CD4-positive, alpha-beta T cell (primary cell): Measurements from ENCODE around the gene TAPBP. TPM values are rescaled to one million over a fixed set of nuclear protein-coding genes. Genes with fewer than 3 reads are reported as not detected.

Source experiments
- ATAC-seq: fragments of 200-7000 bp; cut with Tn5 transposase; one replicate; pipeline ENCODE4 v1.10.0; 2022; ENCODE audit warnings: mild to moderate bottlenecking; ENCODE audit not compliant: poor library complexity
- CTCF ChIA-PET: fragments of 350-600 bp; sonication (Branson Sonifier 250); formaldehyde crosslinking; loops from one replicate; lab custom pipeline; 2021; ENCODE audit warnings: antibody characterized with exemption, inconsistent platforms; lab: Charles Lee
- POLR2A ChIA-PET: fragments of 350-600 bp; sonication (Branson Sonifier 250); formaldehyde crosslinking; loops from one replicate; lab custom pipeline; 2021; ENCODE audit warnings: antibody characterized with exemption, inconsistent platforms; lab: Charles Lee
- DNase-seq, 14 experiments: peaks; one replicate each; pipeline ENCODE4 v3.0.0-alpha.2; 2013 to 2020; ENCODE audit warnings: mixed read lengths in 2 of 14
- H3K27ac ChIP-seq, 2 donors: one replicate each; pipeline versions ENCODE4 v1.5.1 to v1.7.0; 2013; ENCODE audit warnings: low read length in 2 of 2, low read depth in 1 of 2, mild to moderate bottlenecking in 1 of 2
- H3K27me3 ChIP-seq, 2 experiments: 1 replicate in 1 of 2; 2 replicates in 1 of 2; pipeline versions ENCODE4 v1.6.1 to v1.7.0; 2013; ENCODE audit warnings: low read length in 2 of 2, control low read depth in 1 of 2, mild to moderate bottlenecking in 1 of 2, moderate library complexity in 1 of 2; ENCODE audit not compliant: insufficient read depth in 2 of 2, control insufficient read depth in 1 of 2
- H3K36me3 ChIP-seq: one replicate; pipeline ENCODE4 v1.6.1; 2013; ENCODE audit warnings: low read length, control low read depth; ENCODE audit not compliant: insufficient read depth
- H3K4me1 ChIP-seq: one replicate; pipeline ENCODE4 v1.6.1; 2013; ENCODE audit warnings: low read length, control low read depth; ENCODE audit not compliant: insufficient read depth
- H3K4me3 ChIP-seq: one replicate; pipeline ENCODE4 v1.5.1; 2013; ENCODE audit warnings: mild to moderate bottlenecking, low read length, moderate library complexity
- H3K9me3 ChIP-seq, 2 experiments: 1 replicate in 1 of 2; 2 replicates in 1 of 2; pipeline versions ENCODE4 v1.6.1 to v1.7.0; 2013; ENCODE audit warnings: low read length in 2 of 2, mild to moderate bottlenecking in 2 of 2, control low read depth in 1 of 2, moderate library complexity in 1 of 2; ENCODE audit not compliant: control insufficient read depth in 1 of 2, insufficient read depth in 1 of 2
- H3K27ac Mint-ChIP-seq: one replicate; pipeline ENCODE4 v1.8.0; 2020; ENCODE audit warnings: mixed read lengths
- H3K27me3 Mint-ChIP-seq: one replicate; pipeline ENCODE4 v1.8.0; 2021; ENCODE audit warnings: mixed read lengths
- H3K36me3 Mint-ChIP-seq: one replicate; pipeline ENCODE4 v1.8.0; 2021; ENCODE audit warnings: low read depth, mixed read lengths
- H3K4me1 Mint-ChIP-seq: one replicate; pipeline ENCODE4 v1.8.0; 2021; ENCODE audit warnings: low read depth, mixed read lengths
- H3K4me3 Mint-ChIP-seq: one replicate; pipeline ENCODE4 v1.8.0; 2020; ENCODE audit warnings: mild to moderate bottlenecking, mixed read lengths
- H3K9me3 Mint-ChIP-seq: one replicate; pipeline ENCODE4 v1.8.0; 2020; ENCODE audit warnings: mixed read lengths
- CTCF ChIP-seq: fragments of 200-600 bp; IDR thresholded peaks from one replicate; pipeline ENCODE4 v1.8.0; 2022; ENCODE audit warnings: antibody characterized with exemption, mild to moderate bottlenecking
- intact Hi-C, 2 experiments: fragments of 100-400 bp; cut with DNase I in 1 of 2; cut with micrococcal nuclease in 1 of 2; formaldehyde crosslinking; loops; one replicate each; pipeline versions ENCODE4 v1.15.1 to v1.9.0; 2023 to 2025; cut with DNase I, micrococcal nuclease
- total RNA-seq, 174 experiments: library from RNA in 2 of 174; stranded (reverse) in 2 of 174; gene quantifications; one replicate each; pipeline ENCODE4 v1.2.3 and lab custom pipeline; 2021 to 2026

The TAPBP gene
- total RNA-seq, 2 experiments from 2014 or later = 203 to 206 TPM

- Histone ChIP-seq H3K36me3 (peaks cover 44% of the 10 kb centered on the region), H3K4me1 (peaks cover 80% of the 10 kb centered on the region), H3K9me3 (no peaks in the 10 kb centered on the region), H3K27ac (peak overlapping the region in 1 of 2 donors; percentile 98), H3K27me3 (no peaks in the 10 kb centered on the region), H3K4me3 (no peak overlapping the region)
- Mint-ChIP-seq H3K9me3 (no peaks in the 10 kb centered on the region), H3K27ac (peak overlapping the region; percentile 94), H3K4me1 (peaks cover 92% of the 10 kb centered on the region), H3K4me3 (peak overlapping the region; percentile 85), H3K36me3 (peaks cover 79% of the 10 kb centered on the region), H3K27me3 (no peaks in the 10 kb centered on the region)
- ChIA-PET CTCF (no interaction called here), POLR2A (interaction anchor here (2.2 to 3.4 kb wide), 4 partner anchors 17 to 44 kb away, joined by 11 to 38 read pairs (median 32); partner anchors contain the start of genes PFDN6, RGL2, RPS18 and VPS52)
- ATAC-seq (no peak), DNase-seq (peak in 1 of 14 experiments; percentile 52)
- TF ChIP-seq CTCF = no peak
- intact Hi-C loops = no loop called here
Measured at GRCh38 chr6:33315793-33316602, 2.1 kb upstream of the TAPBP start.

GRCh38 chr6:33314943-33315792, 1.3 kb upstream of the TAPBP start:
- Histone ChIP-seq H3K36me3 (peaks cover 44% of the 10 kb centered on the region), H3K27ac (peak overlapping the region; percentile 98 to 99), H3K4me1 (peaks cover 80% of the 10 kb centered on the region), H3K27me3 (no peaks in the 10 kb centered on the region), H3K9me3 (no peaks in the 10 kb centered on the region), H3K4me3 (peak overlapping the region; percentile 79)
- ChIA-PET POLR2A (interaction anchor here (2.2 kb wide), 1 partner anchor 29 kb away, joined by 11 read pairs; no protein-coding TSS in a partner anchor), CTCF (no interaction called here)
- TF ChIP-seq CTCF = no peak
- no peaks in the 10 kb centered on the region for H3K9me3 Mint-ChIP-seq
- peaks cover 83% of the 10 kb centered on the region for H3K4me1 Mint-ChIP-seq
- H3K36me3 Mint-ChIP-seq = peaks cover 75% of the 10 kb centered on the region
- intact Hi-C loops = loop anchor here (1.0 to 5.0 kb wide), 5 partner anchors 30 to 102 kb away; partner anchors contain the start of genes B3GALT4 (in 1 of the 2), CUTA (in 1 of the 2), RPS18 (in 1 of the 2) and VPS52 (in 1 of the 2)
- DNase-seq (peak in 3 of 14 experiments; percentile 13 to 64 (median 21)), ATAC-seq (no peak)
- H3K27me3 Mint-ChIP-seq = no peaks in the 10 kb centered on the region
- H3K4me3 Mint-ChIP-seq = peak overlapping the region; percentile 97
- peak overlapping the region; percentile 94 for H3K27ac Mint-ChIP-seq

GRCh38 chr6:33314515-33314942, 651 bp upstream of the TAPBP start:
- no peaks in the 10 kb centered on the region for H3K27me3 Mint-ChIP-seq
- DNase-seq (peak in 12 of 14 experiments; percentile 46 to 95 (median 64)), ATAC-seq (peak; percentile 43)
- intact Hi-C loops = loop anchor here (1.0 to 5.0 kb wide), 5 partner anchors 31 to 103 kb away; partner anchors contain the start of genes B3GALT4 (in 1 of the 2), CUTA (in 1 of the 2), RPS18 (in 1 of the 2) and VPS52 (in 1 of the 2)
- peak overlapping the region; percentile 79 for H3K4me3 ChIP-seq
- peak overlapping the region; percentile 97 for H3K4me3 Mint-ChIP-seq
- ChIA-PET CTCF (no interaction called here), POLR2A (interaction anchor here (2.2 kb wide), 1 partner anchor 30 kb away, joined by 11 read pairs; no protein-coding TSS in a partner anchor)
- H3K36me3 ChIP-seq = peaks cover 42% of the 10 kb centered on the region
- H3K4me1 Mint-ChIP-seq = peaks cover 77% of the 10 kb centered on the region
- H3K9me3 ChIP-seq = no peaks in the 10 kb centered on the region
- H3K27me3 ChIP-seq = no peaks in the 10 kb centered on the region
- no peak for TF ChIP-seq CTCF
- H3K27ac Mint-ChIP-seq = peak overlapping the region; percentile 94
- H3K27ac ChIP-seq = peak overlapping the region; percentile 98 to 99
- peaks cover 77% of the 10 kb centered on the region for H3K4me1 ChIP-seq
- H3K9me3 Mint-ChIP-seq = no peaks in the 10 kb centered on the region
- peaks cover 68% of the 10 kb centered on the region for H3K36me3 Mint-ChIP-seq
